ENCODE results near the gene TMPRSS13.

GRCh38 chr11:117958949-117959348 is 29.7 kb upstream of the TMPRSS13 start:
- TF ChIP-seq CTCF (IDR thresholded peaks at IDR 0.05), result no peak
- no peak for TF ChIP-seq POLR2A (IDR thresholded peaks at IDR 0.05)
